Transverse colon (tissue), 4 donors: ENCODE measurements around the gene SIPA1L3.

Experiments used
- POLR2A ChIP-seq: fragments of 450-650 bp; IDR thresholded peaks from one replicate; pipeline ENCODE4 v1.6.1; 2016; ENCODE audit warnings: antibody characterized with exemption, mild to moderate bottlenecking, moderate library complexity
- POLR2AphosphoS5 ChIP-seq, 3 donors: sonication (generic); formaldehyde crosslinking; IDR thresholded peaks; one replicate each; pipeline ENCODE4 v1.6.1; 2016; ENCODE audit warnings: antibody characterized with exemption in 3 of 3
- TF ChIP-seq, protein P1 (sequence below), 5 experiments: fragments of 200-600 bp in 3 of 5; fragments of 450-650 bp in 2 of 5; sonication (generic) in 3 of 5; IDR thresholded peaks; 1 replicate in 2 of 5; 2 replicates in 3 of 5; pipeline ENCODE4 v1.5.1; 2016 to 2017; ENCODE audit warnings: antibody characterized with exemption in 5 of 5, inconsistent platforms in 3 of 5, mild to moderate bottlenecking in 2 of 5, moderate library complexity in 1 of 5

DNA sequence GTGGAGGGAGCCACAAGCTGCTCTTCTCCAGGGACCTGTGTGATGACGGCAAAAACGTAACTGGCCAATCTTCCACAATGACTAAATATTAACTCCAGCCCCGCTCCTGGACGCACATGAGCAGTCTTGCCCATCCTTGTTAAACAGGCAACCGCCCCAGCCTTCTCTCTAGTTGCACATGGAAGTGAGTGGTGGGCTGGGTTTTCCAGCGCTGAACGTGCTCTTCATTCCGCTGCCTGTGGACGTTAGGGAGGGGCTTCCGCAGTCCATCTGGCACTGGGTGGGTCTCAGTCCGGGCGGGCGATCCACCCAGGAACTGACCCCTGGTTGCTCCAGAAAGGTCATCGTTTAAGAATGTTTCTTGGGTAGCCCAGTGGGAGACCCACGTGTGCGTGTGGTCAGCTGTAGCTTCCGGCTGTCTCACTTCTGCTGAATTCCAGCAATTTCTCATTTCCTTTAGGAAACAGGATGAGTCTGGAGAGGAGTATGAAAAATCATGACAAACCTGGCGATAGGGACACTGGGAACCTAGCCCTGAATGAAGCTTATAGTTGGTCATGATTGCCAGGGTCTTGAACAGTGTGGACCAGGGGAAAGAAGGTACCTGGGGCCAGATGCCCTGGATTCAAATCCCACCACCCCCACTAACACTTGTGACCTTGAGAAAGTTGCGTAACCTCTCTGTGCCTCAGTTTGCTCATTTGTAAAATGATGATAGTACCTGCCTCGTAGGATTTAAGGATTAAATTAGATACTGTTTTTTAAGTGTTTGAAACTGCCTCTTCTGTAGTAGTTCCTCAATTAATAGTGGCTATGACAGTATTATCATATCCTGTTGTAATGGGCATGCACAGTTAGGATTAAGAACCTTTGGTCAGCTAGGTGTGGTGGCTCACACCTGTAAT, 92.6 kb downstream of the SIPA1L3 start:
- TF ChIP-seq, protein P1, sequence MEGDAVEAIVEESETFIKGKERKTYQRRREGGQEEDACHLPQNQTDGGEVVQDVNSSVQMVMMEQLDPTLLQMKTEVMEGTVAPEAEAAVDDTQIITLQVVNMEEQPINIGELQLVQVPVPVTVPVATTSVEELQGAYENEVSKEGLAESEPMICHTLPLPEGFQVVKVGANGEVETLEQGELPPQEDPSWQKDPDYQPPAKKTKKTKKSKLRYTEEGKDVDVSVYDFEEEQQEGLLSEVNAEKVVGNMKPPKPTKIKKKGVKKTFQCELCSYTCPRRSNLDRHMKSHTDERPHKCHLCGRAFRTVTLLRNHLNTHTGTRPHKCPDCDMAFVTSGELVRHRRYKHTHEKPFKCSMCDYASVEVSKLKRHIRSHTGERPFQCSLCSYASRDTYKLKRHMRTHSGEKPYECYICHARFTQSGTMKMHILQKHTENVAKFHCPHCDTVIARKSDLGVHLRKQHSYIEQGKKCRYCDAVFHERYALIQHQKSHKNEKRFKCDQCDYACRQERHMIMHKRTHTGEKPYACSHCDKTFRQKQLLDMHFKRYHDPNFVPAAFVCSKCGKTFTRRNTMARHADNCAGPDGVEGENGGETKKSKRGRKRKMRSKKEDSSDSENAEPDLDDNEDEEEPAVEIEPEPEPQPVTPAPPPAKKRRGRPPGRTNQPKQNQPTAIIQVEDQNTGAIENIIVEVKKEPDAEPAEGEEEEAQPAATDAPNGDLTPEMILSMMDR (IDR thresholded peaks at IDR 0.05), result no peak
- no peak for TF ChIP-seq POLR2A
- TF ChIP-seq POLR2AphosphoS5 (IDR thresholded peaks at IDR 0.05), result no peak
